ENCODE data around the gene LUZP2. TPM values are rescaled to one million over a fixed set of nuclear protein-coding genes. Genes with fewer than 3 reads are reported as not detected.

Gene LUZP2
- total and polyA plus RNA-seq, 10 donors: 0.03 to 2.9 (median 0.40) TPM; not detected in 3

- Histone ChIP-seq H3K4me1 (no peaks in the 10 kb centered on the region), H3K36me3 (no peaks in the 10 kb centered on the region), H3K4me3 (no peak overlapping the region), H3K27ac (no peak overlapping the region), H3K9me3 (peaks cover 0 to 16% (median 7%) of the 10 kb centered on the region in 8 donors), H3K27me3 (replicated peaks in 1 of 7) (no peaks in the 10 kb centered on the region)
- DNase-seq: no peak
- intact Hi-C loops (cut with DNase I; ENCODE audit: low total_unique reads): no loop called here
- TF ChIP-seq CTCF (IDR thresholded peaks at IDR 0.05 in 8 of 11, conservative IDR thresholded peaks at IDR 0.05 in 3 of 11): no peak
- no peak for TF ChIP-seq POLR2AphosphoS5 (IDR thresholded peaks at IDR 0.05)
- TF ChIP-seq POLR2A (IDR thresholded peaks at IDR 0.05): no peak
- WGBS, 5 donors: 51 to 80% (median 71%) methylated on average over 1 of the region's 1 CpG
These were observed 404.2 kb downstream of the LUZP2 start for GRCh38 chr11:24900960-24901549.

- intact Hi-C loops (cut with DNase I; ENCODE audit: low total_unique reads): no loop called here
- H3K27ac ChIP-seq: no peak overlapping the region
- no peaks in the 10 kb centered on the region for H3K36me3 ChIP-seq
- TF ChIP-seq CTCF (IDR thresholded peaks at IDR 0.05 in 8 of 11, conservative IDR thresholded peaks at IDR 0.05 in 3 of 11) (no peak), POLR2AphosphoS5 (IDR thresholded peaks at IDR 0.05) (no peak), POLR2A (IDR thresholded peaks at IDR 0.05) (no peak)
- 54 to 75% (median 63%) methylated on average over 2 of the region's 2 CpGs for WGBS, 5 donors
- no peaks in the 10 kb centered on the region for H3K4me1 ChIP-seq
- H3K27me3 ChIP-seq (replicated peaks in 1 of 7): no peaks in the 10 kb centered on the region
- no peak overlapping the region for H3K4me3 ChIP-seq
- no peaks in the 10 kb centered on the region for H3K9me3 ChIP-seq
- DNase-seq: no peak
These were observed 406.7 kb downstream of the LUZP2 start for GRCh38 chr11:24903555-24903954.

- Histone ChIP-seq H3K36me3 (no peaks in the 10 kb centered on the region), H3K4me3 (no peak overlapping the region), H3K27ac (no peak overlapping the region), H3K9me3 (peaks cover 0 to 16% (median under 1%) of the 10 kb centered on the region in 8 donors), H3K4me1 (no peaks in the 10 kb centered on the region), H3K27me3 (replicated peaks in 1 of 7) (no peaks in the 10 kb centered on the region)
- TF ChIP-seq POLR2A (IDR thresholded peaks at IDR 0.05) (no peak), POLR2AphosphoS5 (IDR thresholded peaks at IDR 0.05) (no peak), CTCF (IDR thresholded peaks at IDR 0.05 in 8 of 11, conservative IDR thresholded peaks at IDR 0.05 in 3 of 11) (no peak)
- no peak for DNase-seq
- 67 to 84% (median 78%) methylated on average over 1 of the region's 1 CpG for WGBS, 5 donors
- intact Hi-C loops (cut with DNase I; ENCODE audit: low total_unique reads): no loop called here
These were observed 428.2 kb downstream of the LUZP2 start for GRCh38 chr11:24925091-24925490.

- no peak for DNase-seq
- TF ChIP-seq CTCF (IDR thresholded peaks at IDR 0.05 in 8 of 11, conservative IDR thresholded peaks at IDR 0.05 in 3 of 11): no peak
- TF ChIP-seq POLR2A (IDR thresholded peaks at IDR 0.05): no peak
- TF ChIP-seq POLR2AphosphoS5 (IDR thresholded peaks at IDR 0.05): no peak
These were observed 435.5 kb downstream of the LUZP2 start for GRCh38 chr11:24932110-24933000.

More at GRCh38 chr11:24932110-24933000, 435.5 kb downstream of the LUZP2 start:
- Histone ChIP-seq H3K36me3 (no peaks in the 10 kb centered on the region), H3K4me1 (no peaks in the 10 kb centered on the region), H3K27me3 (replicated peaks in 1 of 7) (no peaks in the 10 kb centered on the region), H3K27ac (no peak overlapping the region), H3K9me3 (peaks cover 0 to 40% (median 18%) of the 10 kb centered on the region in 8 donors), H3K4me3 (no peak overlapping the region)
- WGBS, 5 donors: 58 to 68% (median 64%) methylated on average over 9 of the region's 9 CpGs
- intact Hi-C loops (cut with DNase I; ENCODE audit: low total_unique reads): no loop called here
